ENCODE results near the gene PROSER2. TPM values are rescaled to one million over a fixed set of nuclear protein-coding genes. Genes with fewer than 3 reads are reported as not detected.

The PROSER2 gene
- total and polyA plus RNA-seq, 8 donors = 1.3 to 16.2 (median 5.7) TPM; not detected in 1

DNA sequence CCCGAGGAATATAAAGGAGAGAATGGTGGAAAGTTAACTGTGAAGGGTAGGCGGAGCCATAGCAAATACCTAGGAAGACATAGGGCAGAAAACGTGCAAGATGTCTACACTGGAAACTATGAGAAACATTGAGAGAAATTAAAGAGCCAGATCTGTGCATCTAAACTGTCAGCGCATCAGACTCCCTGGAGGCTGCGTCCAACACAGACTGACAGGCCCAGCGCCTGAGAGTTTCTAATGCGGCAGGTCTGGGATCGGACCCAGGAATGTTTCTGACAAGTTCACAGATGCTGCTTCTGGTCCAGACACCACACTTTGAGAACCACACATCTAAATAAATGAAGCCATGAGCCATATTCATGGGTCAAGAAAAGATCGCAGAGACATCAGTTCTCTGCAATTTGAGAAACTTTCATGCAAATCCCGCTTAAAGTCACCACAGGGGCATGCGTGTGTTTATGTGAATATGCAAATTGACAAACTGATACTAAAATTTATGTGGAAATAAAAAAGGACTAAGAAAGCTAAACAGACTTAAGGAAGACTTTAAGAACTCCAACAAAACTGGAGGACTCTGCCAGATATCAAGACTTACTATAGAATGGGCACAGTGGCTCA, 38.8 kb downstream of the PROSER2 start:
- WGBS, 5 donors = 86 to 90% (median 90%) methylated on average over 11 of the region's 11 CpGs
- H3K27me3 ChIP-seq = no peaks in the 10 kb centered on the region
- no peak for DNase-seq
- intact Hi-C loops (cut with DNase I; ENCODE audit: low total_unique reads) = no loop called here
- H3K4me1 ChIP-seq = no peaks in the 10 kb centered on the region
- no peak overlapping the region for H3K4me3 ChIP-seq
- no peaks in the 10 kb centered on the region for H3K9me3 ChIP-seq
- peaks cover 0 to 47% (median 34%) of the 10 kb centered on the region in 4 donors for H3K36me3 ChIP-seq
- no peak overlapping the region for H3K27ac ChIP-seq
- no peak for TF ChIP-seq POLR2AphosphoS5 (IDR thresholded peaks at IDR 0.05)
- TF ChIP-seq, protein P1, sequence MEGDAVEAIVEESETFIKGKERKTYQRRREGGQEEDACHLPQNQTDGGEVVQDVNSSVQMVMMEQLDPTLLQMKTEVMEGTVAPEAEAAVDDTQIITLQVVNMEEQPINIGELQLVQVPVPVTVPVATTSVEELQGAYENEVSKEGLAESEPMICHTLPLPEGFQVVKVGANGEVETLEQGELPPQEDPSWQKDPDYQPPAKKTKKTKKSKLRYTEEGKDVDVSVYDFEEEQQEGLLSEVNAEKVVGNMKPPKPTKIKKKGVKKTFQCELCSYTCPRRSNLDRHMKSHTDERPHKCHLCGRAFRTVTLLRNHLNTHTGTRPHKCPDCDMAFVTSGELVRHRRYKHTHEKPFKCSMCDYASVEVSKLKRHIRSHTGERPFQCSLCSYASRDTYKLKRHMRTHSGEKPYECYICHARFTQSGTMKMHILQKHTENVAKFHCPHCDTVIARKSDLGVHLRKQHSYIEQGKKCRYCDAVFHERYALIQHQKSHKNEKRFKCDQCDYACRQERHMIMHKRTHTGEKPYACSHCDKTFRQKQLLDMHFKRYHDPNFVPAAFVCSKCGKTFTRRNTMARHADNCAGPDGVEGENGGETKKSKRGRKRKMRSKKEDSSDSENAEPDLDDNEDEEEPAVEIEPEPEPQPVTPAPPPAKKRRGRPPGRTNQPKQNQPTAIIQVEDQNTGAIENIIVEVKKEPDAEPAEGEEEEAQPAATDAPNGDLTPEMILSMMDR (IDR thresholded peaks at IDR 0.05) = no peak
- no peak for TF ChIP-seq EP300 (IDR thresholded peaks at IDR 0.05)
- TF ChIP-seq POLR2A (IDR thresholded peaks at IDR 0.05) = no peak

DNA sequence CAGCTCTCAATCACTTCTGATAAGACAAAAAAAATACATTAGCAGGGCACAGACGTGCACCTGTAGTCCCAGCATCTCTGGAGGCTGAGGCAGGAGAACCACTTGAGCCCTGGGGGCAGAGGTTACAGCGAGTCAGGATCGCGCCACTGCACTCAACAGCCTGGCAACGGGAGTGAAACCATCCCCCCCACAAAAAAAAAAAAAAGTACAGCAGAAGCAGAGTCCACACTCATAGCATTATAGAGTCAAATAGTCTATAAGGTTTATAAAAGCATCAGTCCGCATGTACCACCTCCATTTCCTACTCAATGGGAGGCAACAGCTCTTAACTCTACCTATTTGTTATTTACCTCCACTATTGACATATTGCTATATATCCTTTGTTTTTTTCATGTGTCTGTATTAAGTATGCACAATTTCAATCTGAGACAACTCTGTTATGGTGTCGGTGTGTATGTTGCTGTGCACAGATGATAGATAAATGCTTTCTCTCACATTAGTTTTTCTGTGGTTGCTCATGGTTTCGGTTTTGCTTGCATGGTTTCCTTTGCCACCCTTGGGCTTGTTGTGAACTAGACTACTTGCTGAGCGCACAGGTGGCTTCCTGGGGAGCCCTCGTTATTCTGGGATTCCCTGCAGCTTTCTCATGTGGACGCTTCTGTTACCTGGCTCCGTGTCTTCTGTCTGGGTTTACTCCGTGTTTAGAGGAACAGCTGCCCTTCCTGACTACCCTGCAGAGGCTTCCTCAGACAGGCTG, 40.4 kb downstream of the PROSER2 start:
- H3K27ac ChIP-seq = no peak overlapping the region
- TF ChIP-seq, protein P1 (IDR thresholded peaks at IDR 0.05) = no peak
- H3K27me3 ChIP-seq = no peaks in the 10 kb centered on the region
- peak in 1 of 2 donors; percentile 19 for DNase-seq
- no peaks in the 10 kb centered on the region for H3K9me3 ChIP-seq
- intact Hi-C loops (cut with DNase I; ENCODE audit: low total_unique reads) = no loop called here
- peaks cover 0 to 52% (median 42%) of the 10 kb centered on the region in 4 donors for H3K36me3 ChIP-seq
- no peak overlapping the region for H3K4me3 ChIP-seq
- H3K4me1 ChIP-seq = no peaks in the 10 kb centered on the region
- 67 to 73% (median 71%) methylated on average over 13 of the region's 13 CpGs for WGBS, 5 donors

DNA sequence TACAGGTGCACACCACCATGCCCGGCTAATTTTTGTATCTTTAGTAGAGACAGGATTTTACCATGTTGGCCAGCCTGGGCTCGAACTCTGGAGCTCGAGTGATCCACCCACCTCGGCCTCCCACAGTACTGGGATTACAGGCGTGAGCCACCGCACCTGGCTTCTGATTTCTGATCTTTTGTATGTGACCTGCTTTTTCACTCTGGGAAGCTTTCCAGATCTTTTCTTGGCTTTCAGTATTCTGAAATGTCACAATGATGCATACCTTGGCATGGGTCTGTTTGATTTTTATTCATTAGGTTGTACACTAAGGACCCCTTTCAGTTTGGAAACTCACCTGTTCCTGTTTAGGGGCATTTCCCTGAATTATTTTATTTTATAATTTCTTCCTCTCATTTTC, 41.6 kb downstream of the PROSER2 start:
- Histone ChIP-seq H3K4me1 (peaks cover 0 to 8% (median 3%) of the 10 kb centered on the region in 4 donors), H3K27me3 (peaks cover 0 to 10% (median 0%) of the 10 kb centered on the region in 3 donors), H3K4me3 (no peak overlapping the region), H3K36me3 (peaks cover 0 to 59% (median 48%) of the 10 kb centered on the region in 4 donors), H3K27ac (no peak overlapping the region), H3K9me3 (no peaks in the 10 kb centered on the region)
- TF ChIP-seq POLR2AphosphoS5 (IDR thresholded peaks at IDR 0.05) (no peak), POLR2A (IDR thresholded peaks at IDR 0.05) (no peak), EP300 (IDR thresholded peaks at IDR 0.05) (no peak)
- TF ChIP-seq, protein P1 (IDR thresholded peaks at IDR 0.05) = no peak
- peak in 1 of 2 donors; percentile 25 for DNase-seq
- intact Hi-C loops (cut with DNase I; ENCODE audit: low total_unique reads) = no loop called here
- 43 to 72% (median 60%) methylated on average over 6 of the region's 6 CpGs for WGBS, 5 donors

DNA sequence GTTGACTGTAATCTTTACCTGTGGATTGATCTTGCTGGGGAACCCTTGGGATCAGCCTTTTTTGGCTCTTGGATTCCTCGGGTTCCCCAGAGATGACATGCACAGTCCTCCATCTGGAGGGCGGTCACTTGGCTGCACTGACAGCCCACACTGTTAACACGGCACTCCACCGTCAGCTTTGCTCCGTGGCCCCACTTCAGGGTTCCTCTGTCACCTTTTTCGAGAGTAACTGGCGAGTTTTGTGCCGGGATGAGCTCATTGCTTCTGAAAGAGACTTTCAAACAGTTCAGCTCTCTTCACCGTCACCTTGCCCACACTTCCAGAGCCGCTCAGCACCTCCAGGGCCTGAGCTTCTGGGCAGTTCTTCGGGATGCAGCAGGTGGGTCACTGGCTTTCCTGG, 42.4 kb downstream of the PROSER2 start:
- H3K4me3 ChIP-seq = no peak overlapping the region
- WGBS, 5 donors = 82 to 90% (median 89%) methylated on average over 11 of the region's 11 CpGs
- no peak overlapping the region for H3K27ac ChIP-seq
- H3K9me3 ChIP-seq = no peaks in the 10 kb centered on the region
- intact Hi-C loops (cut with DNase I; ENCODE audit: low total_unique reads) = no loop called here
- no peak for TF ChIP-seq EP300 (IDR thresholded peaks at IDR 0.05)
- TF ChIP-seq, protein P1 (IDR thresholded peaks at IDR 0.05) = no peak
- no peak for TF ChIP-seq POLR2AphosphoS5 (IDR thresholded peaks at IDR 0.05)
- no peak for TF ChIP-seq POLR2A (IDR thresholded peaks at IDR 0.05)
- H3K27me3 ChIP-seq = peaks cover 0 to 17% (median 0%) of the 10 kb centered on the region in 3 donors
- no peak for DNase-seq
- peaks cover 0 to 15% (median 7%) of the 10 kb centered on the region in 4 donors for H3K4me1 ChIP-seq
- peaks cover 0 to 61% (median 51%) of the 10 kb centered on the region in 4 donors for H3K36me3 ChIP-seq
